GM12878 (cell line): ENCODE results near the gene KCTD16. TPM values are rescaled to one million over a fixed set of nuclear protein-coding genes. Genes with fewer than 3 reads are reported as not detected.

Experiments used
- ATAC-seq: fragments of 200-7000 bp; cut with Tn5 transposase; 3 replicates; pipeline ENCODE4 v1.9.1; 2020; ENCODE audit warnings: mild to moderate bottlenecking, moderate library complexity
- BruUV-seq: library from RNA; stranded (reverse); fragments of 400-500 nt; replicated peaks from 2 replicates; lab custom pipeline; 2021; lab: Mats Ljungman, UMichigan
- CTCF ChIA-PET: fragments of 300-600 bp; sonication (Branson Sonifier 250); formaldehyde crosslinking; extraction: SDS; loops from one replicate; lab custom pipeline; 2021; ENCODE audit warnings: inconsistent platforms; lab: Yijun Ruan, JAX
- POLR2A ChIA-PET: fragments of 350-600 bp; formaldehyde crosslinking; extraction: SDS; loops from one replicate; lab custom pipeline; 2021; ENCODE audit warnings: inconsistent platforms; lab: Charles Lee
- RAD21 ChIA-PET: fragments of 300-600 bp; sonication (Branson Sonifier 250); formaldehyde crosslinking; loops from one replicate; lab custom pipeline; 2023; ENCODE audit warnings: antibody characterized with exemption; ENCODE audit not compliant: unreplicated experiment; lab: Charles Lee
- SMC1A ChIA-PET: fragments of 300-600 bp; sonication (Branson Sonifier 250); formaldehyde crosslinking; loops from one replicate; lab custom pipeline; 2023; ENCODE audit not compliant: unreplicated experiment, uncharacterized antibody; lab: Charles Lee
- DNase-seq: peaks from one replicate; pipeline ENCODE4 v3.0.0-alpha.2; 2011; ENCODE audit warnings: low read depth, low spot score
- FAIRE-seq: peaks from 3 replicates; lab custom pipeline; 2011; peaks lifted over from hg19 to GRCh38; lab: Jason Lieb, UNC
- H2AFZ ChIP-seq: 2 replicates; pipeline ENCODE4 v1.6.0; 2011; ENCODE audit warnings: low read depth, low read length, control low read depth; ENCODE audit not compliant: control insufficient read depth
- H3K27ac ChIP-seq: 2 replicates; pipeline ENCODE4 v1.5.1; 2011; ENCODE audit warnings: control low read depth; ENCODE audit not compliant: control insufficient read depth, insufficient read depth
- H3K27me3 ChIP-seq, 2 experiments: replicated peaks in 1 of 2; 2 replicates each; pipeline versions ENCODE4 v1.6.0 to v1.6.1; 2011; ENCODE audit warnings: low read length in 1 of 2; ENCODE audit not compliant: control insufficient read depth in 2 of 2, insufficient read depth in 2 of 2
- H3K36me3 ChIP-seq, 2 experiments: 2 replicates each; pipeline ENCODE4 v1.5.1; 2011; ENCODE audit warnings: low read length in 1 of 2; ENCODE audit not compliant: control insufficient read depth in 2 of 2, insufficient read depth in 2 of 2
- H3K4me1 ChIP-seq: 2 replicates; pipeline ENCODE4 v1.6.1; 2011; ENCODE audit warnings: mild to moderate bottlenecking, low read length, moderate library complexity, mixed read lengths; ENCODE audit not compliant: control insufficient read depth, insufficient read depth
- H3K4me2 ChIP-seq: 2 replicates; pipeline ENCODE4 v1.6.0; 2011; ENCODE audit warnings: control low read depth; ENCODE audit not compliant: control insufficient read depth, insufficient read depth
- H3K4me3 ChIP-seq: fragments of 200-600 bp; sonication (generic); 2 replicates; pipeline ENCODE4 v1.5.1; 2016
- H3K79me2 ChIP-seq: 2 replicates; pipeline ENCODE4 v1.6.0; 2011; ENCODE audit warnings: low read length; ENCODE audit not compliant: control insufficient read depth, insufficient read depth
- H3K9ac ChIP-seq: 2 replicates; pipeline ENCODE4 v1.8.0; 2011; ENCODE audit warnings: low read length, control low read depth, mixed read lengths; ENCODE audit not compliant: control insufficient read depth, insufficient read depth
- H3K9me3 ChIP-seq: replicated peaks from 3 replicates; pipeline ENCODE4 v1.5.1; 2011; ENCODE audit warnings: mild to moderate bottlenecking, low read length; ENCODE audit not compliant: control insufficient read depth, insufficient read depth
- H4K20me1 ChIP-seq: 2 replicates; pipeline ENCODE4 v1.6.0; 2011; ENCODE audit not compliant: control insufficient read depth, insufficient read depth
- CBX3 ChIP-seq: fragments of 200-600 bp; sonication (generic); IDR thresholded peaks from 2 replicates; pipeline ENCODE4 v1.6.1; 2016; ENCODE audit warnings: low read depth, borderline replicate concordance
- EP300 ChIP-seq, 2 experiments: fragments of 150-350 bp in 1 of 2; IDR thresholded peaks; 2 replicates each; pipeline ENCODE4 v1.6.1; 2011 to 2012; ENCODE audit warnings: low read depth in 2 of 2, low read length in 2 of 2, borderline replicate concordance in 1 of 2, improper control_type of control experiment in 1 of 2, inconsistent platforms in 1 of 2; ENCODE audit not compliant: control insufficient read depth in 1 of 2
- GABPA ChIP-seq: IDR thresholded peaks from 2 replicates; pipeline ENCODE4 v1.6.1; 2014; ENCODE audit warnings: antibody characterized with exemption, low read depth, mild to moderate bottlenecking, inconsistent platforms
- GATAD2B ChIP-seq: fragments of 450-650 bp; conservative IDR thresholded peaks from 2 replicates; pipeline ENCODE4 v1.6.1; 2017; ENCODE audit warnings: low read depth, mild to moderate bottlenecking, moderate library complexity
- NFYB ChIP-seq: IDR thresholded peaks from 2 replicates; pipeline ENCODE4 v1.6.1; 2011; ENCODE audit warnings: low read depth, mild to moderate bottlenecking, low read length, improper control_type of control experiment, moderate library complexity; ENCODE audit not compliant: insufficient read depth
- PML ChIP-seq: IDR thresholded peaks from 2 replicates; pipeline ENCODE4 v1.6.1; 2012; ENCODE audit warnings: low read length, inconsistent platforms
- RFX5 ChIP-seq: IDR thresholded peaks from 2 replicates; pipeline ENCODE4 v1.6.1; 2011; ENCODE audit warnings: low read depth, low read length, improper control_type of control experiment
- RUNX3 ChIP-seq: IDR thresholded peaks from 2 replicates; pipeline ENCODE4 v1.6.1; 2012; ENCODE audit warnings: low read length, inconsistent platforms
- SMAD5 ChIP-seq: IDR thresholded peaks from 2 replicates; pipeline ENCODE4 v1.6.1; 2016; ENCODE audit warnings: antibody characterized with exemption, low read depth
- SRF ChIP-seq, 2 experiments: IDR thresholded peaks; 2 replicates each; pipeline ENCODE4 v1.6.1; 2011; ENCODE audit warnings: low read depth in 2 of 2, low read length in 2 of 2, mild to moderate bottlenecking in 1 of 2, moderate library complexity in 1 of 2
- WGBS: methylation state at CpG from one replicate; pipeline ENCODE4 v1.1.6; 2016; ENCODE audit warnings: low lambda C conversion rate; ENCODE audit not compliant: insufficient replicate concordance, insufficient coverage; ENCODE audit errors: missing lambda C conversion rate; 5-methylcytosine and 5-hydroxymethylcytosine counted together
- in situ Hi-C: fragments of 300-500 bp; cut with MboI; formaldehyde crosslinking; loops from 9 replicates; pipeline ENCODE4 v1.14.3; 2018; ENCODE audit warnings: mixed read lengths
- intact Hi-C: fragments of 100-400 bp; cut with micrococcal nuclease; formaldehyde crosslinking; loops from one replicate; pipeline ENCODE4 v1.14.2; 2022; ENCODE audit not compliant: unreplicated experiment
- polyA plus RNA-seq, 11 experiments: library from polyadenylated mRNA; depleted of rRNA in 4 of 11; unstranded in 6 of 11; stranded (reverse) in 5 of 11; fragments of >200 nt; fragmentation: Nextera tagmentation in 4 of 11; fragmentation: Illumina TruSeq in 1 of 11; extraction: Ambion mirVana in 4 of 11; extraction: Trizol in 1 of 11; gene quantifications; 1 replicate in 1 of 11; 2 replicates in 10 of 11; pipeline versions ENCODE4 v1.2.1 to v1.2.3, GENCODE V29; 2011 to 2016; ENCODE audit warnings: inconsistent platforms in 2 of 11, missing spikeins in 2 of 11, low read depth in 1 of 11
- total RNA-seq, 4 experiments: library from RNA; depleted of rRNA in 3 of 4; stranded (reverse); fragments of >200 nt in 3 of 4; fragmentation: Illumina TruSeq in 1 of 4; extraction: Trizol in 1 of 4; gene quantifications; 2 replicates each; pipeline versions ENCODE4 v1.2.1 to v1.2.3, GENCODE V29; 2013 to 2021
- TF ChIP-seq, protein P1 (sequence below): IDR thresholded peaks from 2 replicates; pipeline ENCODE4 v1.6.1; 2012; ENCODE audit warnings: low read length, inconsistent platforms

The KCTD16 gene
- total and polyA plus RNA-seq, 10 of the 15 experiments (the other 5 are each of a cell fraction or from before 2014, with no cell fraction given): 0.03 to 0.10 (median 0.06) TPM; not detected in 3

DNA sequence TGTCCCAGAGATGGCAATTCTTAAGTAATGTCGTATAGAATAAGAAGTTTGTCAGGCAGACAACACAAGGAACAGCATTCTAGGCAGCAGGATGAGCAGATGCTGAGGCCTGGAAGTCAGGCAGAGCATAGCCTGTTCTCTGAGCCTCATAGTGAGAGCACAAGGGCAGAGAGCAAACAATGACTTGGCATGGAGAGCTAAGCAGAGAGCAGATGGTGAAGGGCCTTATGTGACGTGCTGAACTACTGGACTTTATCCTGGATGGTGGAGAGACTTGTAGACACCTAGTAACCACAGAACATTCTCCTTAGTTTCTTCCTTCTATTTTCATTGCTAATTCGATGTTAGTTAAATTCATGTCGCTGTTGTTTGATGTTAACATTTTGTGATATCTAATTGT, 60.1 kb downstream of the KCTD16 start:
- FAIRE-seq (no peak), ATAC-seq (no peak), DNase-seq (no peak)
- intact Hi-C loops (no loop called here), in situ Hi-C loops (no loop called here)
- Histone ChIP-seq H3K27me3 (no peaks in the 10 kb centered on the region), H4K20me1 (no peaks in the 10 kb centered on the region), H2AFZ (no peak overlapping the region), H3K79me2 (no peaks in the 10 kb centered on the region), H3K4me3 (no peak overlapping the region), H3K4me1 (no peaks in the 10 kb centered on the region), H3K36me3 (no peaks in the 10 kb centered on the region), H3K4me2 (no peak overlapping the region)
- ChIA-PET RAD21 (no interaction called here), POLR2A (no interaction called here), CTCF (interaction anchor here (0.6 to 1.2 kb wide), 2 partner anchors 27 to 1935 kb away, joined by 3 read pairs; no protein-coding TSS in a partner anchor)
- BruUV-seq: no TSS peak
- TF ChIP-seq RFX5 (no peak), EP300 (IDR thresholded peaks at IDR 0.05; ENCODE audit: borderline replicate concordance in 1 of 2, control insufficient read depth in 1 of 2, low read depth in 2 of 2, low read length in 2 of 2) (no peak), CBX3 (no peak), PML (no peak), RUNX3 (no peak), GABPA (no peak), NFYB (no peak), GATAD2B (no peak), SMAD5 (no peak), SRF (IDR thresholded peaks at IDR 0.05; ENCODE audit: low read depth in 2 of 2, low read length in 2 of 2) (no peak)
- TF ChIP-seq, protein P1, sequence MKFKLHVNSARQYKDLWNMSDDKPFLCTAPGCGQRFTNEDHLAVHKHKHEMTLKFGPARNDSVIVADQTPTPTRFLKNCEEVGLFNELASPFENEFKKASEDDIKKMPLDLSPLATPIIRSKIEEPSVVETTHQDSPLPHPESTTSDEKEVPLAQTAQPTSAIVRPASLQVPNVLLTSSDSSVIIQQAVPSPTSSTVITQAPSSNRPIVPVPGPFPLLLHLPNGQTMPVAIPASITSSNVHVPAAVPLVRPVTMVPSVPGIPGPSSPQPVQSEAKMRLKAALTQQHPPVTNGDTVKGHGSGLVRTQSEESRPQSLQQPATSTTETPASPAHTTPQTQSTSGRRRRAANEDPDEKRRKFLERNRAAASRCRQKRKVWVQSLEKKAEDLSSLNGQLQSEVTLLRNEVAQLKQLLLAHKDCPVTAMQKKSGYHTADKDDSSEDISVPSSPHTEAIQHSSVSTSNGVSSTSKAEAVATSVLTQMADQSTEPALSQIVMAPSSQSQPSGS: no peak
- TF ChIP-seq, all 136 proteins: peak for 0
- no peaks in the 10 kb centered on the region for H3K9me3 ChIP-seq
- no peak overlapping the region for H3K27ac ChIP-seq
- no peak overlapping the region for H3K9ac ChIP-seq
- WGBS: 9% methylated on average over 4 of the region's 4 CpGs
- SMC1A ChIA-PET: no interaction called here
